ENCODE results near the gene HIVEP3.

- TF ChIP-seq EZH2 (IDR thresholded peaks at IDR 0.05; ENCODE audit: borderline replicate concordance), result no peak
- TF ChIP-seq, protein P1, sequence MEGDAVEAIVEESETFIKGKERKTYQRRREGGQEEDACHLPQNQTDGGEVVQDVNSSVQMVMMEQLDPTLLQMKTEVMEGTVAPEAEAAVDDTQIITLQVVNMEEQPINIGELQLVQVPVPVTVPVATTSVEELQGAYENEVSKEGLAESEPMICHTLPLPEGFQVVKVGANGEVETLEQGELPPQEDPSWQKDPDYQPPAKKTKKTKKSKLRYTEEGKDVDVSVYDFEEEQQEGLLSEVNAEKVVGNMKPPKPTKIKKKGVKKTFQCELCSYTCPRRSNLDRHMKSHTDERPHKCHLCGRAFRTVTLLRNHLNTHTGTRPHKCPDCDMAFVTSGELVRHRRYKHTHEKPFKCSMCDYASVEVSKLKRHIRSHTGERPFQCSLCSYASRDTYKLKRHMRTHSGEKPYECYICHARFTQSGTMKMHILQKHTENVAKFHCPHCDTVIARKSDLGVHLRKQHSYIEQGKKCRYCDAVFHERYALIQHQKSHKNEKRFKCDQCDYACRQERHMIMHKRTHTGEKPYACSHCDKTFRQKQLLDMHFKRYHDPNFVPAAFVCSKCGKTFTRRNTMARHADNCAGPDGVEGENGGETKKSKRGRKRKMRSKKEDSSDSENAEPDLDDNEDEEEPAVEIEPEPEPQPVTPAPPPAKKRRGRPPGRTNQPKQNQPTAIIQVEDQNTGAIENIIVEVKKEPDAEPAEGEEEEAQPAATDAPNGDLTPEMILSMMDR (IDR thresholded peaks at IDR 0.05; ENCODE audit: poor library complexity), result no peak
Measured at GRCh38 chr1:41662765-41663437, 255.8 kb downstream of the HIVEP3 start.
